K562 (cell line): ENCODE data around the gene GTF2H4. TPM values are rescaled to one million over a fixed set of nuclear protein-coding genes. Genes with fewer than 3 reads are reported as not detected.

Experiments
- EP400 ChIP-seq: fragments of 450-650 bp; IDR thresholded peaks from 2 replicates; pipeline ENCODE4 v1.6.1; 2017; ENCODE audit warnings: antibody characterized with exemption, mild to moderate bottlenecking, moderate library complexity
- EWSR1 ChIP-seq: fragments of 450-650 bp; IDR thresholded peaks from 2 replicates; pipeline ENCODE4 v1.6.1; 2018; ENCODE audit warnings: borderline replicate concordance, mild to moderate bottlenecking, low read depth, moderate library complexity; ENCODE audit not compliant: partially characterized antibody
- HCFC1 ChIP-seq: IDR thresholded peaks from 2 replicates; pipeline ENCODE4 v1.6.1; 2012; ENCODE audit warnings: low read depth, low read length, improper control_type of control experiment
- MEF2D ChIP-seq: conservative IDR thresholded peaks from 2 replicates; pipeline ENCODE4 v1.6.1; 2016; ENCODE audit warnings: low read depth, missing genetic modification characterization, missing compliant biosample characterization
- NR2C2 ChIP-seq, 2 experiments: fragments of 200-800 bp in 1 of 2; sonication (Bioruptor generic) in 1 of 2; sonication (generic) in 1 of 2; formaldehyde crosslinking in 1 of 2; IDR thresholded peaks; 2 replicates each; pipeline versions ENCODE4 v1.6.1 to v1.8.0; 2016 to 2022; ENCODE audit warnings: mild to moderate bottlenecking in 1 of 2, missing compliant biosample characterization in 1 of 2, missing genetic modification characterization in 1 of 2, missing genetic modification reagents in 1 of 2
- NR4A1 ChIP-seq, 2 experiments: fragments of 250-450 bp in 1 of 2; fragments of 450-650 bp in 1 of 2; sonication (Bioruptor Pico) in 1 of 2; IDR thresholded peaks; 2 replicates each; pipeline versions ENCODE4 v1.4.0 to v1.6.1; 2016 to 2020; ENCODE audit warnings: mild to moderate bottlenecking in 2 of 2, missing compliant biosample characterization in 1 of 2, missing genetic modification characterization in 1 of 2, moderate library complexity in 1 of 2
- RB1 ChIP-seq: fragments of 450-650 bp; IDR thresholded peaks from 2 replicates; pipeline ENCODE4 v1.6.1; 2017; ENCODE audit warnings: low read depth, mild to moderate bottlenecking
- RFX1 ChIP-seq: fragments of 450-650 bp; IDR thresholded peaks from 2 replicates; pipeline ENCODE4 v1.6.1; 2016; ENCODE audit warnings: mild to moderate bottlenecking, moderate library complexity
- SREBF2 ChIP-seq: sonication (generic); formaldehyde crosslinking; IDR thresholded peaks from 2 replicates; pipeline ENCODE4 v1.4.0; 2020; ENCODE audit warnings: mild to moderate bottlenecking, missing genetic modification reagents
- TAF7 ChIP-seq: fragments of 450-650 bp; IDR thresholded peaks from 2 replicates; pipeline ENCODE4 v1.6.1; 2016; ENCODE audit warnings: missing genetic modification characterization, missing compliant biosample characterization
- TCF7L2 ChIP-seq: fragments of 150-350 bp; IDR thresholded peaks from 2 replicates; pipeline ENCODE4 v1.6.1; 2016; ENCODE audit warnings: low read depth, mild to moderate bottlenecking, low read length, moderate library complexity
- TEAD4 ChIP-seq, 2 experiments: sonication (generic) in 1 of 2; formaldehyde crosslinking in 1 of 2; IDR thresholded peaks; 2 replicates each; pipeline versions ENCODE4 v1.6.1 to v1.8.0; 2012 to 2022; ENCODE audit warnings: borderline replicate concordance in 1 of 2, inconsistent platforms in 1 of 2, low read length in 1 of 2, mild to moderate bottlenecking in 1 of 2, missing genetic modification reagents in 1 of 2
- ZNF347 ChIP-seq: fragments of 450-650 bp; formaldehyde crosslinking; IDR thresholded peaks from 2 replicates; pipeline ENCODE4 v1.4.0; 2020; ENCODE audit warnings: low read depth, mild to moderate bottlenecking, moderate library complexity
- ZNF77 ChIP-seq: fragments of 250-450 bp; sonication (Bioruptor Pico); IDR thresholded peaks from 2 replicates; pipeline ENCODE4 v1.5.0; 2020
- polyA plus RNA-seq, 8 experiments: library from polyadenylated mRNA; depleted of rRNA in 4 of 8; stranded (reverse) in 5 of 8; unstranded in 3 of 8; fragments of >200 nt; fragmentation: Nextera tagmentation in 2 of 8; fragmentation: Illumina TruSeq in 1 of 8; extraction: Ambion mirVana in 2 of 8; extraction: Trizol in 1 of 8; gene quantifications; 2 replicates each; pipeline versions ENCODE4 v1.2.1 to v1.2.3, GENCODE V29; 2011 to 2014; ENCODE audit warnings: inconsistent platforms in 1 of 8, missing spikeins in 1 of 8
- total RNA-seq, 7 experiments: library from RNA; depleted of rRNA in 6 of 7; stranded (reverse); fragments of >200 nt in 6 of 7; fragmentation: Illumina TruSeq in 2 of 7; extraction: Trizol in 2 of 7; gene quantifications; 2 replicates each; pipeline versions ENCODE4 v1.2.1 to v1.2.3, GENCODE V29; 2011 to 2021; ENCODE audit warnings: low replicate concordance in 1 of 7
- TF ChIP-seq, protein P1 (sequence below): fragments of 200-800 bp; sonication (Bioruptor generic); IDR thresholded peaks from 2 replicates; pipeline ENCODE4 v1.6.1; 2017; ENCODE audit warnings: missing genetic modification characterization, missing compliant biosample characterization
- TF ChIP-seq, protein P2 (sequence below), 2 experiments: fragments of 450-650 bp; conservative IDR thresholded peaks; 2 replicates each; pipeline ENCODE4 v1.6.1; 2017; ENCODE audit warnings: mild to moderate bottlenecking in 2 of 2, moderate library complexity in 2 of 2
- TF ChIP-seq, protein P3 (sequence below): IDR thresholded peaks from 2 replicates; pipeline ENCODE4 v1.6.1; 2011; ENCODE audit warnings: borderline replicate concordance, low read depth, mild to moderate bottlenecking, moderate library complexity, low read length; ENCODE audit not compliant: insufficient read depth, poor library complexity, severe bottlenecking
- TF ChIP-seq, protein P4 (sequence below): fragments of 450-650 bp; IDR thresholded peaks from 2 replicates; pipeline ENCODE4 v1.6.1; 2016; ENCODE audit warnings: borderline replicate concordance

Gene GTF2H4
- total and polyA plus RNA-seq, 9 of the 15 experiments (the other 6 are each of a cell fraction or from before 2014, with no cell fraction given), result 3.6 to 86.1 (median 39.6) TPM

DNA sequence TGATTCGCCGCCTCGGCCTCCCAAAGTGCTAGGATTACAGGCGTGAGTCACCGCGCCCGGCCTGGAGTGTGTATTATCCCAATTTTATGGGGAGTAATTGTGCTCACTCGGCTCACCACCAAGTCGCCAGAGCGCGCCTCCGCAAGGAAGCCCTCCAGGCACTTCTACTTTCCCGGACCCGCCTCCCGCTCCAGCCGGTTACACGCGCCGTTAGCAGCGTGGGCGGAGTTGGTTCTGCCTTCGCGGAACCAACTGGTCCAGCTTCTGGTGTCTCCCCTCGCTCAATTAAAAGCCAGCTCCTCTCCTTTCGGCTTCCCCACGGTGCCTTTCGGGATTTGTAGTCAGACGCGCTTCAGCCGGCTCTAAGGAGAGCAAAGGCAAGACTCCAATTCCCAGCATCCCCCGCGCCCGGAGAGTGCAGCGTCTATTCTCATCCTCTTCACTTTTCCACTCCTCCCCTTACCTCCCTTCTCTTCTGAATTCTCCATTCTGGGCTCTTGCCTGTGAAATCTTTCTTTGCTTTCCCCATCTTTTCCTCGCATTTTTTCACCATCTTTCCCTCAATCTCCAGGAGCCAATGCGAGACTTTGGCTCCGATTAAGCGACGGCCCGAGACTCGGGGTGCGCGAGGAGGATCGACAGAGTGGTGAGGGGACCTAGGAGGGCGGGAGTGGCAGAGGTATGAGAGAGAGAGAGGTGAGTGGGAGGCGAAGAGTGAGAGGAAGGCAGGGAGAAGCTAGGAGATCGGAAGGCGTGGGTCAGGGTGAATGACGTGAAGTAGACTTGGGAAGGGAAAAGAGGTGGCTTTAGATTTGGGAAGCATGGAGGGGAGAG, at the start of gene GTF2H4 (continued):
- TF ChIP-seq, protein P1, sequence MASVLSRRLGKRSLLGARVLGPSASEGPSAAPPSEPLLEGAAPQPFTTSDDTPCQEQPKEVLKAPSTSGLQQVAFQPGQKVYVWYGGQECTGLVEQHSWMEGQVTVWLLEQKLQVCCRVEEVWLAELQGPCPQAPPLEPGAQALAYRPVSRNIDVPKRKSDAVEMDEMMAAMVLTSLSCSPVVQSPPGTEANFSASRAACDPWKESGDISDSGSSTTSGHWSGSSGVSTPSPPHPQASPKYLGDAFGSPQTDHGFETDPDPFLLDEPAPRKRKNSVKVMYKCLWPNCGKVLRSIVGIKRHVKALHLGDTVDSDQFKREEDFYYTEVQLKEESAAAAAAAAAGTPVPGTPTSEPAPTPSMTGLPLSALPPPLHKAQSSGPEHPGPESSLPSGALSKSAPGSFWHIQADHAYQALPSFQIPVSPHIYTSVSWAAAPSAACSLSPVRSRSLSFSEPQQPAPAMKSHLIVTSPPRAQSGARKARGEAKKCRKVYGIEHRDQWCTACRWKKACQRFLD (CRISPR knock-in tag), result peak; percentile 98
- peak; percentile 99 for TF ChIP-seq HCFC1
- peak; percentile 19; the same call in 1 of the 2 replicates for TF ChIP-seq TAF7 (tag)
- TF ChIP-seq SREBF2 (CRISPR knock-in tag), result no peak
- TF ChIP-seq RB1, result peak; percentile 97
- peak; percentile 82 for TF ChIP-seq MEF2D
- peak; percentile 72; the same call in 1 of the 2 replicates for TF ChIP-seq NR4A1 (CRISPR knock-in tag; IDR thresholded peaks at IDR 0.05)
- peak; percentile 94 for TF ChIP-seq NR4A1 (tag; IDR thresholded peaks at IDR 0.05)
- TF ChIP-seq, protein P2, sequence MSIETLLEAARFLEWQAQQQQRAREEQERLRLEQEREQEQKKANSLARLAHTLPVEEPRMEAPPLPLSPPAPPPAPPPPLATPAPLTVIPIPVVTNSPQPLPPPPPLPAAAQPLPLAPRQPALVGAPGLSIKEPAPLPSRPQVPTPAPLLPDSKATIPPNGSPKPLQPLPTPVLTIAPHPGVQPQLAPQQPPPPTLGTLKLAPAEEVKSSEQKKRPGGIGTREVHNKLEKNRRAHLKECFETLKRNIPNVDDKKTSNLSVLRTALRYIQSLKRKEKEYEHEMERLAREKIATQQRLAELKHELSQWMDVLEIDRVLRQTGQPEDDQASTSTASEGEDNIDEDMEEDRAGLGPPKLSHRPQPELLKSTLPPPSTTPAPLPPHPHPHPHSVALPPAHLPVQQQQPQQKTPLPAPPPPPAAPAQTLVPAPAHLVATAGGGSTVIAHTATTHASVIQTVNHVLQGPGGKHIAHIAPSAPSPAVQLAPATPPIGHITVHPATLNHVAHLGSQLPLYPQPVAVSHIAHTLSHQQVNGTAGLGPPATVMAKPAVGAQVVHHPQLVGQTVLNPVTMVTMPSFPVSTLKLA (conservative IDR thresholded peaks at IDR 0.05), result peak; percentile 97 to 99
- peak; percentile 53; the same call in 1 of the 2 replicates for TF ChIP-seq NR2C2 (CRISPR knock-in tag; IDR thresholded peaks at IDR 0.05)
- TF ChIP-seq NR2C2 (tag; IDR thresholded peaks at IDR 0.05), result peak; percentile 94
- no peak for TF ChIP-seq RFX1
- TF ChIP-seq, protein P3, sequence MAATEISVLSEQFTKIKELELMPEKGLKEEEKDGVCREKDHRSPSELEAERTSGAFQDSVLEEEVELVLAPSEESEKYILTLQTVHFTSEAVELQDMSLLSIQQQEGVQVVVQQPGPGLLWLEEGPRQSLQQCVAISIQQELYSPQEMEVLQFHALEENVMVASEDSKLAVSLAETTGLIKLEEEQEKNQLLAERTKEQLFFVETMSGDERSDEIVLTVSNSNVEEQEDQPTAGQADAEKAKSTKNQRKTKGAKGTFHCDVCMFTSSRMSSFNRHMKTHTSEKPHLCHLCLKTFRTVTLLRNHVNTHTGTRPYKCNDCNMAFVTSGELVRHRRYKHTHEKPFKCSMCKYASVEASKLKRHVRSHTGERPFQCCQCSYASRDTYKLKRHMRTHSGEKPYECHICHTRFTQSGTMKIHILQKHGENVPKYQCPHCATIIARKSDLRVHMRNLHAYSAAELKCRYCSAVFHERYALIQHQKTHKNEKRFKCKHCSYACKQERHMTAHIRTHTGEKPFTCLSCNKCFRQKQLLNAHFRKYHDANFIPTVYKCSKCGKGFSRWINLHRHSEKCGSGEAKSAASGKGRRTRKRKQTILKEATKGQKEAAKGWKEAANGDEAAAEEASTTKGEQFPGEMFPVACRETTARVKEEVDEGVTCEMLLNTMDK, result no peak
- TF ChIP-seq ZNF347, result no peak
- no peak for TF ChIP-seq TCF7L2
- TF ChIP-seq, protein P4, sequence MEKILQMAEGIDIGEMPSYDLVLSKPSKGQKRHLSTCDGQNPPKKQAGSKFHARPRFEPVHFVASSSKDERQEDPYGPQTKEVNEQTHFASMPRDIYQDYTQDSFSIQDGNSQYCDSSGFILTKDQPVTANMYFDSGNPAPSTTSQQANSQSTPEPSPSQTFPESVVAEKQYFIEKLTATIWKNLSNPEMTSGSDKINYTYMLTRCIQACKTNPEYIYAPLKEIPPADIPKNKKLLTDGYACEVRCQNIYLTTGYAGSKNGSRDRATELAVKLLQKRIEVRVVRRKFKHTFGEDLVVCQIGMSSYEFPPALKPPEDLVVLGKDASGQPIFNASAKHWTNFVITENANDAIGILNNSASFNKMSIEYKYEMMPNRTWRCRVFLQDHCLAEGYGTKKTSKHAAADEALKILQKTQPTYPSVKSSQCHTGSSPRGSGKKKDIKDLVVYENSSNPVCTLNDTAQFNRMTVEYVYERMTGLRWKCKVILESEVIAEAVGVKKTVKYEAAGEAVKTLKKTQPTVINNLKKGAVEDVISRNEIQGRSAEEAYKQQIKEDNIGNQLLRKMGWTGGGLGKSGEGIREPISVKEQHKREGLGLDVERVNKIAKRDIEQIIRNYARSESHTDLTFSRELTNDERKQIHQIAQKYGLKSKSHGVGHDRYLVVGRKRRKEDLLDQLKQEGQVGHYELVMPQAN, result peak; percentile 74
- no peak for TF ChIP-seq EWSR1
- TF ChIP-seq ZNF77 (CRISPR knock-in tag), result no peak
- peak; percentile 20; the same call in 1 of the 2 replicates for TF ChIP-seq TEAD4 (IDR thresholded peaks at IDR 0.05; ENCODE audit: low read length)
- no peak for TF ChIP-seq TEAD4 (CRISPR knock-in tag; IDR thresholded peaks at IDR 0.05; ENCODE audit: borderline replicate concordance)
- peak; percentile 95 for TF ChIP-seq EP400
